ENCODE results near the gene WWOX. TPM values are rescaled to one million over a fixed set of nuclear protein-coding genes. Genes with fewer than 3 reads are reported as not detected.

Gene WWOX
- total and polyA plus RNA-seq, 4 donors = 5.4 to 61.5 (median 18.4) TPM

DNA sequence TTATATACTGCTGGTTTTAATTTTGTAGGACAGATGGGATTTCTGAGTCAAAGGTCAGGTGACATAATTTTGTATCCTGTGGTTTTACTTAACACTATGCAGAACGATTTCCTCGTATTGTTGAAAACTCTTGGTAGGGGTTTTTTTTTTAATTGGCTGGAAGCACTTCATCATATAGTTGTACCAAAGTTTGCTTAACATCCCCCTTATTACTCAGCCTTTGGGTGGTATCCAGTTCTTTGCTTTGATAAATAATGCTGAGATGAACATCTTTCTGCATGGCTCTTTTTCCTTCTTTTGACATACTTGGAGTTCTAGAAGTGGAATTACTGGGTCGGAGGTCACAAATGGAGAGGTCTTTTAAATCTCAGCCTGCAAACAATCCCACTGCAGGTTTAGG lies 1082.0 kb downstream of the WWOX start:
- WGBS, 2 donors = 71 to 73% methylated on average over 3 of the region's 3 CpGs
- TF ChIP-seq CTCF (IDR thresholded peaks at IDR 0.05; ENCODE audit: control extremely low read depth, extremely low read depth) = no peak
- Histone ChIP-seq H3K27me3 (ENCODE audit: control insufficient read depth in 3 of 3, insufficient read depth in 3 of 3, low read length in 2 of 3) (no peaks in the 10 kb centered on the region), H3K9me3 (ENCODE audit: control insufficient read depth in 4 of 4, insufficient read depth in 3 of 4, low read length in 3 of 4) (peaks cover 0 to 5% (median under 1%) of the 10 kb centered on the region in 4 donors), H3K4me3 (no peak overlapping the region), H3K4me1 (ENCODE audit: control insufficient read depth in 5 of 5, insufficient read depth in 5 of 5, low read length in 5 of 5) (peaks cover 0 to 11% (median 0%) of the 10 kb centered on the region in 5 donors), H3K9ac (ENCODE audit: insufficient read depth in 1 of 2, low read length in 2 of 2) (no peak overlapping the region), H3K36me3 (ENCODE audit: control insufficient read depth in 4 of 4, insufficient read depth in 4 of 4, low read length in 4 of 4) (no peaks in the 10 kb centered on the region), H3K27ac (ENCODE audit: low read depth in 1 of 2, low read length in 1 of 2) (no peak overlapping the region)
- DNase-seq (no peak), ATAC-seq (ENCODE audit: insufficient read depth, low FRiP score) (no peak)

DNA sequence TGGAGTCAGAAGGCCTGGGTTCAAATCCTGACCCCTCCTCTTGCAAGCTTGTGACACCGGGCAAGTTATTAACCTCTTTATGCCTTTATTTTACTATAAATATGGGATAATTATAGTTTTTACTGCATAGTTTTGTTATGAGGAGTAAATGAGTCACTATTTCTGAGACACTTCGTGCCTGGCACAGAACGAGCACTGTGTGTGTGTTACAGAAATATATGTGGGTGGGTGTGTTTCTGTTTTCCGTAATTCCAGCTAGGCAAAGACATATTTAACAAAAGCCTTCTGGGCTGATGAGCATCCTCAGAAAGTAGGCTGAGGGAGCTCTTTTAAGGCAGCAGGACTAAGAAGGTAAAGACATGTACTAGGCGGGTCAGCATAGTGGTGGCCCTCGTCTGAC lies 1083.2 kb downstream of the WWOX start:
- no peak overlapping the region for H3K4me3 ChIP-seq
- no peak for TF ChIP-seq CTCF (IDR thresholded peaks at IDR 0.05; ENCODE audit: control extremely low read depth, extremely low read depth)
- H3K36me3 ChIP-seq (ENCODE audit: control insufficient read depth in 4 of 4, insufficient read depth in 4 of 4, low read length in 4 of 4) = no peaks in the 10 kb centered on the region
- H3K27me3 ChIP-seq (ENCODE audit: control insufficient read depth in 3 of 3, insufficient read depth in 3 of 3, low read length in 2 of 3) = no peaks in the 10 kb centered on the region
- peak; percentile 10 for ATAC-seq (ENCODE audit: insufficient read depth, low FRiP score)
- no peak for DNase-seq
- H3K27ac ChIP-seq (ENCODE audit: low read depth in 1 of 2, low read length in 1 of 2) = no peak overlapping the region
- peaks cover 0 to 2% (median under 1%) of the 10 kb centered on the region in 4 donors for H3K9me3 ChIP-seq (ENCODE audit: control insufficient read depth in 4 of 4, insufficient read depth in 3 of 4, low read length in 3 of 4)
- no peak overlapping the region for H3K9ac ChIP-seq (ENCODE audit: insufficient read depth in 1 of 2, low read length in 2 of 2)
- H3K4me1 ChIP-seq (ENCODE audit: control insufficient read depth in 5 of 5, insufficient read depth in 5 of 5, low read length in 5 of 5) = peaks cover 0 to 11% (median 0%) of the 10 kb centered on the region in 5 donors
- WGBS, 2 donors = 87 to 93% methylated on average over 6 of the region's 6 CpGs

DNA sequence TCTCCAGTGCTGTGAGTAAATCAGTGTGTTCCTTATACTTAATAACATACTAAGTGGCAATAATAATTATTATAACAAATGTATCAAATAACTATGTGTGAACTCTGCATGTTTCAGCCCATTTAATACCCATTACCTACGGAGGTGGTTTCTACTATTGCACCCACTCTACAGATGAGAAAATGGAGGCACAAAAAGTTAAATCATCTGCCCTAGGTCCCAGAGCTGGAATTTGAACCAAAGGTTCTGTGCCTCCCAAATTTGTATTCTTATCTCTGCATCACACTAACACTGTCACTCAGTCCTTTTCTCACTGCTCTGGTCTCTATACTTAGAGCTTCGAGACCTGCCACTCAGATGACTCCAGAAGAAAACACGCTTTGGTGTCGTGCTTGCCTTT lies 1084.1 kb downstream of the WWOX start:
- Histone ChIP-seq H3K4me1 (ENCODE audit: control insufficient read depth in 5 of 5, insufficient read depth in 5 of 5, low read length in 5 of 5) (peaks cover 0 to 11% (median 0%) of the 10 kb centered on the region in 5 donors), H3K9me3 (ENCODE audit: control insufficient read depth in 4 of 4, insufficient read depth in 3 of 4, low read length in 3 of 4) (peaks cover 0 to 2% (median 0%) of the 10 kb centered on the region in 4 donors), H3K9ac (ENCODE audit: insufficient read depth in 1 of 2, low read length in 2 of 2) (no peak overlapping the region), H3K27me3 (ENCODE audit: control insufficient read depth in 3 of 3, insufficient read depth in 3 of 3, low read length in 2 of 3) (no peaks in the 10 kb centered on the region), H3K4me3 (no peak overlapping the region), H3K27ac (ENCODE audit: low read depth in 1 of 2, low read length in 1 of 2) (no peak overlapping the region), H3K36me3 (ENCODE audit: control insufficient read depth in 4 of 4, insufficient read depth in 4 of 4, low read length in 4 of 4) (no peaks in the 10 kb centered on the region)
- 91 to 95% methylated on average over 4 of the region's 4 CpGs for WGBS, 2 donors
- no peak for DNase-seq
- ATAC-seq (ENCODE audit: insufficient read depth, low FRiP score) = no peak
- no peak for TF ChIP-seq CTCF (IDR thresholded peaks at IDR 0.05; ENCODE audit: control extremely low read depth, extremely low read depth)

DNA sequence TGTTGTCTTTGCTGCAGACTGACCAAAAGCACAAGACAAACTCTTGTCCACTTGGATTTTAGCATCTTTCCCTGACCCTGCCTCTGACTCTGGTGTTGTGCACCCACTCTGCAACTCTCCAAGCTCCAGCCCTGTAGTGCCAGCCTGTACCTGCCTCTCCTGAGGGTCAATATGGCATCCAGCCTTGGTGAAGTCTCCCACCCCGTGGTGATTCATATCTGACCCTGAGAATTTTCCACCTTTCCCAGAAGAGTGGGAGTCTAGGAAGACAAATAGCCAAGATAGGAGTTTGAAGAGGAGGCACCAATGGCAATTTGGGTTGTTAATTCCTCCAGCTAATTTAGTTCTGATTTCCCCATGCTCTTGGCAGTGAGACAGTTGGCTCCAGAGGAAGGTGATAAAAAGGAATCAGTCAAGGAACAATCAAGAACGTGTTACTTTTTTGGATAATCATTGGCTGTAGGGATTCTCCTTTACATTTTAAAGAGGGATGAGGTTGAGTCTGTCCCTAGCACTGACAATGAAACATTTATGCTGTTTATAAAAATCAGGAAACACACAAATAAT lies 1085.1 kb downstream of the WWOX start:
- 70 to 79% methylated on average over 2 of the region's 2 CpGs for WGBS, 2 donors
- H3K36me3 ChIP-seq (ENCODE audit: control insufficient read depth in 4 of 4, insufficient read depth in 4 of 4, low read length in 4 of 4) = no peaks in the 10 kb centered on the region
- no peak overlapping the region for H3K4me3 ChIP-seq
- H3K27ac ChIP-seq (ENCODE audit: low read depth in 1 of 2, low read length in 1 of 2) = no peak overlapping the region
- no peak for TF ChIP-seq CTCF (IDR thresholded peaks at IDR 0.05; ENCODE audit: control extremely low read depth, extremely low read depth)
- peaks cover 0 to 11% (median 0%) of the 10 kb centered on the region in 5 donors for H3K4me1 ChIP-seq (ENCODE audit: control insufficient read depth in 5 of 5, insufficient read depth in 5 of 5, low read length in 5 of 5)
- no peaks in the 10 kb centered on the region for H3K27me3 ChIP-seq (ENCODE audit: control insufficient read depth in 3 of 3, insufficient read depth in 3 of 3, low read length in 2 of 3)
- no peak for DNase-seq
- H3K9me3 ChIP-seq (ENCODE audit: control insufficient read depth in 4 of 4, insufficient read depth in 3 of 4, low read length in 3 of 4) = no peaks in the 10 kb centered on the region
- H3K9ac ChIP-seq (ENCODE audit: insufficient read depth in 1 of 2, low read length in 2 of 2) = no peak overlapping the region
- ATAC-seq (ENCODE audit: insufficient read depth, low FRiP score) = no peak
